K562 (cell line): ENCODE results near the gene ACE. TPM values are rescaled to one million over a fixed set of nuclear protein-coding genes. Genes with fewer than 3 reads are reported as not detected.

Experiments
- ATAC-seq: fragments of 200-7000 bp; cut with Tn5 transposase; 3 replicates; pipeline ENCODE4 v1.9.1; 2020; ENCODE audit warnings: moderate library complexity
- BruUV-seq: library from RNA; stranded (reverse); fragments of 400-500 nt; replicated peaks from 2 replicates; lab custom pipeline; 2021; lab: Mats Ljungman, UMichigan
- CTCF ChIA-PET: fragments of 300-600 bp; formaldehyde crosslinking; extraction: SDS; loops from one replicate; lab custom pipeline; 2021; ENCODE audit warnings: low intra/inter-chr PET ratio; lab: Yijun Ruan, JAX
- POLR2A ChIA-PET: fragments of 300-600, 350-650 bp; sonication (Branson Sonifier 250); formaldehyde crosslinking; extraction: SDS; loops from one replicate; lab custom pipeline; 2021; ENCODE audit warnings: antibody characterized with exemption, inconsistent platforms; lab: Yijun Ruan, JAX
- DNase-seq, 4 experiments: peaks; one replicate each; pipeline versions ENCODE4 v3.0.0 to v3.0.0-alpha.2; 2011 to 2018; ENCODE audit warnings: low spot score in 3 of 4, mixed read lengths in 3 of 4; ENCODE audit errors: extremely low read depth in 1 of 4
- FAIRE-seq: peaks from 2 replicates; lab custom pipeline; 2011; peaks lifted over from hg19 to GRCh38; lab: Jason Lieb, UNC
- H2AFZ ChIP-seq: 2 replicates; pipeline ENCODE4 v1.6.0; 2011; ENCODE audit warnings: low read depth, low read length, control low read depth, inconsistent platforms
- H3K27ac ChIP-seq: fragments of 200-600 bp; 3 replicates; pipeline ENCODE4 v1.8.0; 2011; ENCODE audit warnings: low read depth, mild to moderate bottlenecking, control low read depth, inconsistent platforms, low read length, moderate library complexity, mixed read lengths; ENCODE audit errors: extremely low read depth
- H3K27me3 ChIP-seq, 2 experiments: fragments of 300-600 bp in 1 of 2; 2 replicates in 1 of 2; 3 replicates in 1 of 2; pipeline versions ENCODE4 v1.6.0 to v1.8.0; 2011; ENCODE audit warnings: inconsistent platforms in 2 of 2, low read length in 2 of 2, mild to moderate bottlenecking in 1 of 2, mixed read lengths in 1 of 2, moderate library complexity in 1 of 2; ENCODE audit not compliant: control insufficient read depth in 2 of 2, insufficient read depth in 2 of 2
- H3K36me3 ChIP-seq: fragments of 300-600 bp; 3 replicates; pipeline ENCODE4 v1.8.0; 2011; ENCODE audit warnings: mild to moderate bottlenecking, low read length, inconsistent platforms; ENCODE audit not compliant: control insufficient read depth, insufficient read depth
- H3K4me1 ChIP-seq, 2 experiments: fragments of 200-600 bp in 1 of 2; replicated peaks in 1 of 2; 2 replicates in 1 of 2; 3 replicates in 1 of 2; pipeline versions ENCODE4 v1.5.1 to v1.8.0; 2011; ENCODE audit warnings: inconsistent platforms in 2 of 2, low read length in 2 of 2, mild to moderate bottlenecking in 1 of 2, mixed read lengths in 1 of 2, moderate library complexity in 1 of 2; ENCODE audit not compliant: control insufficient read depth in 2 of 2, insufficient read depth in 2 of 2
- H3K4me2 ChIP-seq: 2 replicates; pipeline ENCODE4 v1.6.1; 2011; ENCODE audit warnings: low read length, control low read depth, inconsistent platforms, mixed read lengths; ENCODE audit not compliant: insufficient read depth
- H3K4me3 ChIP-seq: fragments of 200-600 bp; sonication (generic), shearing (Covaris generic); 2 replicates; pipeline ENCODE4 v1.5.1; 2016; ENCODE audit warnings: control low read depth, inconsistent platforms
- H3K79me2 ChIP-seq: fragments of 200-600 bp; 3 replicates; pipeline ENCODE4 v1.8.0; 2011; ENCODE audit warnings: low read length, inconsistent platforms; ENCODE audit not compliant: control insufficient read depth, insufficient read depth
- H3K9ac ChIP-seq, 2 experiments: 2 replicates each; pipeline versions ENCODE4 v1.6.0 to v1.6.1; 2011; ENCODE audit warnings: low read depth in 2 of 2, low read length in 2 of 2, control low read depth in 1 of 2, inconsistent platforms in 1 of 2, mild to moderate bottlenecking in 1 of 2, mixed read lengths in 1 of 2; ENCODE audit not compliant: insufficient read depth in 1 of 2
- H3K9me1 ChIP-seq: one replicate; pipeline ENCODE4 v1.6.0; 2011; ENCODE audit warnings: inconsistent platforms, mild to moderate bottlenecking, low read length, moderate library complexity; ENCODE audit not compliant: control insufficient read depth, insufficient read depth
- H3K9me3 ChIP-seq: replicated peaks from 2 replicates; pipeline ENCODE4 v1.5.1; 2011; ENCODE audit warnings: low read depth, low read length, inconsistent platforms; ENCODE audit not compliant: control insufficient read depth, insufficient read depth
- H4K20me1 ChIP-seq: replicated peaks from 2 replicates; pipeline ENCODE4 v1.6.1; 2011; ENCODE audit warnings: low read length, inconsistent platforms, mixed read lengths; ENCODE audit not compliant: control insufficient read depth, insufficient read depth
- PHF20 ChIP-seq: fragments of 450-650 bp; IDR thresholded peaks from 2 replicates; pipeline ENCODE4 v1.6.1; 2018; ENCODE audit not compliant: partially characterized antibody
- POLR2AphosphoS5 ChIP-seq: IDR thresholded peaks from 2 replicates; pipeline ENCODE4 v1.6.1; 2011; ENCODE audit warnings: mild to moderate bottlenecking, low read depth, low read length, moderate library complexity; ENCODE audit not compliant: control insufficient read depth, insufficient read depth
- RCOR1 ChIP-seq, 2 experiments: IDR thresholded peaks; 2 replicates each; pipeline ENCODE4 v1.6.1; 2012; ENCODE audit warnings: low read depth in 2 of 2, low read length in 2 of 2, borderline replicate concordance in 1 of 2, improper control_type of control experiment in 1 of 2
- SMC3 ChIP-seq: conservative IDR thresholded peaks from 2 replicates; pipeline ENCODE4 v1.6.1; 2011; ENCODE audit warnings: low read depth, low read length, improper control_type of control experiment; ENCODE audit not compliant: insufficient read depth
- ZBTB7A ChIP-seq: IDR thresholded peaks from 2 replicates; pipeline ENCODE4 v1.6.1; 2011; ENCODE audit warnings: low read depth, mild to moderate bottlenecking, low read length, moderate library complexity, borderline replicate concordance; ENCODE audit not compliant: control insufficient read depth
- ZNF668 ChIP-seq: fragments of 250-450 bp; sonication (Bioruptor Pico); IDR thresholded peaks from 2 replicates; pipeline ENCODE4 v1.8.0; 2022; ENCODE audit warnings: mild to moderate bottlenecking, inconsistent platforms
- ZNF766 ChIP-seq: fragments of 200-800 bp; sonication (Bioruptor generic); conservative IDR thresholded peaks from 2 replicates; pipeline ENCODE4 v1.6.1; 2016; ENCODE audit warnings: missing genetic modification characterization, missing compliant biosample characterization
- WGBS: fragments of 100-300 bp; shearing (Covaris generic); methylation state at CpG from one replicate; pipeline ENCODE4 v1.1.6; 2016; ENCODE audit warnings: low coverage, mixed read lengths; ENCODE audit not compliant: insufficient coverage; ENCODE audit errors: missing lambda C conversion rate; 5-methylcytosine and 5-hydroxymethylcytosine counted together
- in situ Hi-C: fragments of 300-500 bp; cut with MboI; formaldehyde crosslinking; loops from 4 replicates; pipeline ENCODE4 v1.15.0; 2018; ENCODE audit warnings: inconsistent platforms, mixed read lengths
- intact Hi-C: fragments of 100-400 bp; cut with micrococcal nuclease; formaldehyde crosslinking; loops from 2 replicates; pipeline ENCODE4 v1.14.2; 2022
- polyA plus RNA-seq, 8 experiments: library from polyadenylated mRNA; depleted of rRNA in 4 of 8; stranded (reverse) in 5 of 8; unstranded in 3 of 8; fragments of >200 nt; fragmentation: Nextera tagmentation in 2 of 8; fragmentation: Illumina TruSeq in 1 of 8; extraction: Ambion mirVana in 2 of 8; extraction: Trizol in 1 of 8; gene quantifications; 2 replicates each; pipeline versions ENCODE4 v1.2.1 to v1.2.3, GENCODE V29; 2011 to 2014; ENCODE audit warnings: inconsistent platforms in 1 of 8, missing spikeins in 1 of 8
- total RNA-seq, 7 experiments: library from RNA; depleted of rRNA in 6 of 7; stranded (reverse); fragments of >200 nt in 6 of 7; fragmentation: Illumina TruSeq in 2 of 7; extraction: Trizol in 2 of 7; gene quantifications; 2 replicates each; pipeline versions ENCODE4 v1.2.1 to v1.2.3, GENCODE V29; 2011 to 2021; ENCODE audit warnings: low replicate concordance in 1 of 7
- TF ChIP-seq, protein P1 (sequence below): fragments of 250-450 bp; sonication (Bioruptor Pico); IDR thresholded peaks from 2 replicates; pipeline ENCODE4 v1.5.0; 2021; ENCODE audit warnings: mild to moderate bottlenecking, moderate library complexity

ACE gene
- total and polyA plus RNA-seq, 9 of the 15 experiments (the other 6 are each of a cell fraction or from before 2014, with no cell fraction given): 0.07 to 2.5 (median 0.47) TPM; not detected in 1

DNA sequence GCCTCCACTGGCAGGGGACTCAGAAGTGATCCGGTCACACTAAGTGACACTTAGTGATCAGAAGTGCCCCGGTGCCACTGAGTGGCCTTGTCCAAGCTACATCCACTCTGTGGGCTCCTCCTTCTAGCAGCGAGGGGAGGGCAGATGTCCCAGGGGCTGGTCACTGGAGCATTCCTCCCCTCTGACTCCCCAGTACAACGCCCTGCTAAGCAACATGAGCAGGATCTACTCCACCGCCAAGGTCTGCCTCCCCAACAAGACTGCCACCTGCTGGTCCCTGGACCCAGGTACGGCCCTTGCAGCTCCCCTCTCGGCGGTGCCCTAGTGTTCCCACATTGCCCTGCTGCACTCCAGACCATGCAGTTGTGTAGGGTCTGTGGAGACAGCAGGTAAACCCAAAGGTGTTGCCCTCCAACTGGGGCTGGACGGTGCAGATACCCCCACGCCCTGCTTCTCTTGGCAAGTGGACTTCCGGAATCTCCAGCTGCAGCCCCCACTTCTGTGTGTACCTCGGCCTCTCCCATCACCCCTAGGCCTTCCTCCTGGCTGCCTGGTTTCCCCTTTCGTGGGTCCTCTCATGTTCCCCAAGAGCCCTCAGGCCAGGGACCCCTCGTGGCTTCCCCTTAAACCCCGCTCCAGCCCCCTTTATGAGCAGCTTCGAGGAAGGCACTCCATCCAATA is 2.1 kb downstream of the ACE start (continued):
- peak; percentile 94 for TF ChIP-seq SMC3
- no peak for TF ChIP-seq ZNF766
- TF ChIP-seq RCOR1 (IDR thresholded peaks at IDR 0.05; ENCODE audit: borderline replicate concordance in 1 of 2, low read depth in 2 of 2, low read length in 2 of 2): peak in 1 of 2 experiments; percentile 66; a peak in 1 of 4 replicates
- TF ChIP-seq, all 486 proteins: peak for 37

DNA sequence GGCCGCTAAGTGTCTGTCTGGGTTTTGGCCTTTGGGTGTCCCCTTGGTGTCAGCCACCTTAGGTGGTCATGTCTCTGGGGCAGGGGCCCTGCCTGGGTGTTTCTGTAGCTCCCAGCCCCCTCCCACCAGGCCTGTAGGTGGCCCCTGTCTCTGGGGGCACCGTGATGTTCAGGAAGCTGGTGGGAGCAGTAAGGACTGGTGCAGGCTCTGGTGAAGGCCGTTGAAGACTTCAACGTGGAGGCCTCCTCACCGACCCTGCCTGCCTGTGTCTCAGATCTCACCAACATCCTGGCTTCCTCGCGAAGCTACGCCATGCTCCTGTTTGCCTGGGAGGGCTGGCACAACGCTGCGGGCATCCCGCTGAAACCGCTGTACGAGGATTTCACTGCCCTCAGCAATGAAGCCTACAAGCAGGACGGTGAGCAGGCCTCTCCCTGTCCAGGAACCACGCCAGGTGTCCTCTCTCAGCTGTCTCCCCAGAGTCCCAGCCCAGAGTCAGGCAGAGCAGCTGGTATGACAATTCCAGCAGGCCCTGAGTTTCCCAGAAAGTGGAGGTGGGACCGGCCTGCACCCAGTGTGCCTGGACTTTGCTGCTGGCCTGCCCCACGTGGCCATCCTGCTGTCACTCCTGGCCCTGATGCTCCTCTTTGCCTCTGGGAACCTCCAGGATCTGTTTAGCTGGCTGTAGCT is 2.8 kb downstream of the ACE start:
- ChIA-PET POLR2A (interaction anchor here (0.9 to 1.2 kb wide), 5 partner anchors 9 to 54 kb away, joined by 3 to 7 read pairs (median 4); no protein-coding TSS in a partner anchor), CTCF (interaction anchor here (0.9 to 4.3 kb wide), 3 partner anchors 34 to 54 kb away, joined by 4 to 35 read pairs (median 6); partner anchors contain the start of gene CYB561)
- H3K4me3 ChIP-seq: no peak overlapping the region
- FAIRE-seq (no peak), ATAC-seq (no peak), DNase-seq (no peak)
- H2AFZ ChIP-seq: no peak overlapping the region
- TF ChIP-seq, protein P1, sequence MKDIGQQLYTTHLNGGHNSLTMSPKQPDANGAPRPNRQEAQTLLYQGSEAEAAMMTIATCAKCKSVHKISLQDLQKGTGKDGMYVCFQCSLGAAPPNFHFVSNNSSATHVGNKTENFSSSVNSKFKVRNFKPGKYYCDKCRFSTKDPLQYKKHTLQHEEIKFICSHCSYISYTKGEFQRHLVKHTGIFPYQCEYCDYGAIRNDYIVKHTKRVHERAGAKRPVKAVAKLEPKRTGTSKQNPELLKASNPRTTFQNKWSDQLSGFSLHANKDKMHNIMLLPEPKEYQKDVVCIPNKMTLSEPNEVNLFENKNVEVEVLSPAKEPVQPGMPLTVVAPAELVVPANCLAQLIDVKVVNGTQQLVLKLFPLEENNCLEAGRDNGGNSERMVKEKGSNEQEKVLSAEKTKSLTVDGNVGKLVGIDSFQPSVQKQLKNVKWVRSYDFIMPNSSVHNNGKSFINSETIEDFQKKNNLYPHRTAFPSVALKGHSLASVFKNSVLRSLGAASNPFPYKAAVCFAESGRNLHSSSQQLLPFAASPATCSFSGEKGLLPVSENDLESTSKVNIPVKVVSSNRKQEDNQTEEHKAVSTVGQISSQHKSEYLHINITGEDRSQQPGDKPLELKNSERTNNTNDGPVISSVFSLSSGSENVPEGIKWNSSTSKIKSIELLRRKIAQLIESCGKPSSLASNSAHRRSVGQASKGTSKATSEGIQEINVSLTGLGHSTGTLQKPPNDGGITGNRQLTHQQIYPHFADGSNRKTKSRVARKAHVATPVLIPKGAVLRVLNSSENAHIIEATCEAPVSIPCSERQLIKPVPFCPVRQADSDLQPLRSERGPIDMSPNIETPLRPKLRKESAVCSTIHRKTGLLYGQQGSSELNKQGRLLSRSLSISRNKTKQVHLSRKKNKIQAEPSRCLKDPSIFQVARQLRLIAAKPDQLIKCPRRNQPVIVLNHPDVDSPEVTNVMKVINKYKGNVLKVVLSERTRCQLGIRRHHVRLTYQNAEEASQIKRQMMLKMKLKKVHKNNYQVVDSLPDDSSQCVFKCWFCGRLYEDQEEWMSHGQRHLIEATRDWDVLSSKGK (CRISPR knock-in tag): no peak
- TF ChIP-seq POLR2AphosphoS5 (no peak), ZNF668 (CRISPR knock-in tag) (no peak), PHF20 (no peak), ZBTB7A (no peak)
- no peaks in the 10 kb centered on the region; a peak in 1 of 5 replicates for H3K27me3 ChIP-seq
- peaks cover 18 to 54% of the 10 kb centered on the region in 2 experiments; a peak in 4 of 5 replicates for H3K4me1 ChIP-seq
- no peak overlapping the region for H3K27ac ChIP-seq
- intact Hi-C loops (loop anchor here (1.0 to 5.0 kb wide), 4 partner anchors 33 to 133 kb away; partner anchors contain the start of gene CYB561), in situ Hi-C loops (loop anchor here (5.0 kb wide), 1 partner anchor 57 kb away; no protein-coding TSS in a partner anchor)
- no peaks in the 10 kb centered on the region for H3K36me3 ChIP-seq
- no peak overlapping the region for H3K4me2 ChIP-seq
- 60% methylated on average over 11 of the region's 17 CpGs for WGBS
- no peaks in the 10 kb centered on the region for H3K9me1 ChIP-seq
- no peak overlapping the region for H3K9ac ChIP-seq
- H4K20me1 ChIP-seq: no peaks in the 10 kb centered on the region
- no TSS peak for BruUV-seq
- H3K79me2 ChIP-seq: no peaks in the 10 kb centered on the region
- no peaks in the 10 kb centered on the region for H3K9me3 ChIP-seq
